ENCODE results near the gene LIMS1. TPM values are rescaled to one million over a fixed set of nuclear protein-coding genes. Genes with fewer than 3 reads are reported as not detected.

Gene LIMS1
- total RNA-seq, 3 donors from 2014 or later, result 24.4 to 65.4 (median 31.2) TPM

DNA sequence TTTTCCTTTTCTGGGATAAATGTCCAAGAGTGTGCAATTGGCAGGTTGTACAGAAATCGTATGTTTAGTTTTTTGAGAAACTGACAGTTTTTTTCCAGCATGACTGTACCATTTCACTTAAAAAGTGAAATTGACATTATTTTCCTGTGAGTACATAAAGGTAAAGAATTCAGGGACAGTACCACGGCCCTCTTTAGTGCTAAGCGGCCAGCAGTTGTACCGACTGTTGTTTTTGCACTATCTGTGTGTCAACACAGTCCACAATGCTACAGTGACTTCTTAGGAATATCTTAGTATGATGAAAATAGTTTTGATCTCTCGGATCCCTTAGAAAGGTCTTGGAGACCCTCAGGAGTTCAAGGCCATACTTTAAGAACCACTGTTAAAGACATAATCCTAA, 2.6 kb downstream of the LIMS1 start:
- TF ChIP-seq, protein P1, sequence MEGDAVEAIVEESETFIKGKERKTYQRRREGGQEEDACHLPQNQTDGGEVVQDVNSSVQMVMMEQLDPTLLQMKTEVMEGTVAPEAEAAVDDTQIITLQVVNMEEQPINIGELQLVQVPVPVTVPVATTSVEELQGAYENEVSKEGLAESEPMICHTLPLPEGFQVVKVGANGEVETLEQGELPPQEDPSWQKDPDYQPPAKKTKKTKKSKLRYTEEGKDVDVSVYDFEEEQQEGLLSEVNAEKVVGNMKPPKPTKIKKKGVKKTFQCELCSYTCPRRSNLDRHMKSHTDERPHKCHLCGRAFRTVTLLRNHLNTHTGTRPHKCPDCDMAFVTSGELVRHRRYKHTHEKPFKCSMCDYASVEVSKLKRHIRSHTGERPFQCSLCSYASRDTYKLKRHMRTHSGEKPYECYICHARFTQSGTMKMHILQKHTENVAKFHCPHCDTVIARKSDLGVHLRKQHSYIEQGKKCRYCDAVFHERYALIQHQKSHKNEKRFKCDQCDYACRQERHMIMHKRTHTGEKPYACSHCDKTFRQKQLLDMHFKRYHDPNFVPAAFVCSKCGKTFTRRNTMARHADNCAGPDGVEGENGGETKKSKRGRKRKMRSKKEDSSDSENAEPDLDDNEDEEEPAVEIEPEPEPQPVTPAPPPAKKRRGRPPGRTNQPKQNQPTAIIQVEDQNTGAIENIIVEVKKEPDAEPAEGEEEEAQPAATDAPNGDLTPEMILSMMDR (IDR thresholded peaks at IDR 0.05), result no peak
- Histone ChIP-seq H3K9me3 (no peaks in the 10 kb centered on the region), H3K4me1 (ENCODE audit: low read depth) (peaks cover 11% of the 10 kb centered on the region), H3K36me3 (ENCODE audit: low read depth) (no peaks in the 10 kb centered on the region), H3K4me3 (no peak overlapping the region)
- ATAC-seq, result no peak
- no peak for DNase-seq
- intact Hi-C loops (cut with DNase I, micrococcal nuclease), result no loop called here

DNA sequence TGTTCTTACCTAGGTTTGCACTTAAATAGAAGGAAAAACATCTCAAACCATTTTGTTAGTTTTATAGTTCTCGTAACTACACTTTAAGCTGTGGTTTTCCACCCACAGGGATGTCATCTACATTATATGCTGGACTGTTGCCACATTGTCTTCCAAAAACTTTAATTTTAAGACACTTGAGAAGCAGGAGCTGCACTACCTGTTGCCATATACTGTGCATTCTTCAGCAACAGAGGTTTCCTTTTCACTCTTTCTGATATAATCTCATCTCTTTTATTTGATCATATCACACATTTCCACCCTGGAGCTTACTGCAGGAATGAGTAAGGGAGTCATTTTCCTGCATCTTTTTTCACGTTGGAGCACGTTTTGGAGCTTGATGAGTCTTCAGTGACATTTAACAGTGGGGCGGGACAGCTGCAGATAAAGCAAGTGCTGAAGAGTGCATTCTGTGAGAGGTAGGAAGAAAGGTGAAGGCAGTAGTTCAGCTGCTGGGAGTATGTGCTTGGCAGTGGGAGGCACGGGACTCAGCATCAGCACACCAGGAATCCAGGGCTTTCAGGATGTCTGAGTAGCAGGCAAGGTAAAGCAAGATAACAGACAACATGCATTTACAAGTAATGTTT, 3.8 kb downstream of the LIMS1 start:
- no peak for DNase-seq
- Histone ChIP-seq H3K36me3 (ENCODE audit: low read depth) (no peaks in the 10 kb centered on the region), H3K4me1 (ENCODE audit: low read depth) (peaks cover 11% of the 10 kb centered on the region), H3K9me3 (no peaks in the 10 kb centered on the region), H3K4me3 (no peak overlapping the region)
- intact Hi-C loops (cut with DNase I, micrococcal nuclease), result no loop called here
- TF ChIP-seq, protein P1 (IDR thresholded peaks at IDR 0.05), result no peak
- ATAC-seq, result no peak

DNA sequence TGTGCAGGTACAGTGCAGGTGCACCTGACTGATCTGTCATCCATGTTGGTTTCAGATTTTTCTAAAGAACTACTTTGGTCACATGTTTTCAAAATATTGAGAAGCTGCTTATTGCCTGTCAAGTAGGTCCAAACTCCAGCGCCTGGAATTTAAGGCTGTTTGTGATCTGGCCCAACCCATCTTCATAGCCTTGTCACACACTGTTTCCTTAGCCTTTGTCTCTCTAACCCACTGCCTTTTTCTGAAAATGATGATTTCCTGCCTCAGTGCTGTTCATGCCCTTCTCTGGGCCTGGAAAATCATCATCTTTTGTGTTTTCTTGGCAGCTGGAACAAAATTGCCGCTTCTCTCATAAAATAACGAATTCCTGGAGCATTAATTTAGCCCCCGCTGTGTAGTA, 7.2 kb downstream of the LIMS1 start:
- TF ChIP-seq, protein P1 (IDR thresholded peaks at IDR 0.05), result no peak
- H3K4me1 ChIP-seq (ENCODE audit: low read depth), result peaks cover 5% of the 10 kb centered on the region
- intact Hi-C loops (cut with DNase I, micrococcal nuclease), result no loop called here
- H3K36me3 ChIP-seq (ENCODE audit: low read depth), result no peaks in the 10 kb centered on the region
- ATAC-seq, result peak; percentile 83
- H3K4me3 ChIP-seq, result no peak overlapping the region
- peak in 1 of 3 donors; percentile 45 for DNase-seq
- H3K9me3 ChIP-seq, result no peaks in the 10 kb centered on the region

DNA sequence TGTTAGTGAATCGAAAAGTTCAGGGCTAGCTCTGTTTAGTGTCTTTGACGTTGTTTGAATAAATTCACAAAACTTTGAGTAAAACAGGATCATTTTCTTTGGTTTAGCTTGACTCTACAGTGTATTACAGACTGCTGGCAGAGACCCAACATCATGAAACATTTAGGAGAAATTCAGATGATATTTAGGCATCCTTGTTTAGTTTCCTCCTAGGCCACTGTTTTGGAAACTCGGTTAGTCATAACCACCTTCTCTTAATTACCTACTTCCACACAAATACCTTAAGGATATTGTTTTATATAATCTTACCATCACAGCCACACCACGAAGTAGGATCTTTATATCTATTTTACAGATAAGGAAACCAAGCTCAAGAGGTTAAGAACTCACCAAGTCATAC, 7.8 kb downstream of the LIMS1 start:
- Histone ChIP-seq H3K36me3 (ENCODE audit: low read depth) (no peaks in the 10 kb centered on the region), H3K4me1 (ENCODE audit: low read depth) (peaks cover 5% of the 10 kb centered on the region), H3K9me3 (no peaks in the 10 kb centered on the region), H3K4me3 (no peak overlapping the region)
- ATAC-seq (no peak), DNase-seq (no peak)
- TF ChIP-seq, protein P1 (IDR thresholded peaks at IDR 0.05), result no peak
- intact Hi-C loops (cut with DNase I, micrococcal nuclease), result no loop called here

DNA sequence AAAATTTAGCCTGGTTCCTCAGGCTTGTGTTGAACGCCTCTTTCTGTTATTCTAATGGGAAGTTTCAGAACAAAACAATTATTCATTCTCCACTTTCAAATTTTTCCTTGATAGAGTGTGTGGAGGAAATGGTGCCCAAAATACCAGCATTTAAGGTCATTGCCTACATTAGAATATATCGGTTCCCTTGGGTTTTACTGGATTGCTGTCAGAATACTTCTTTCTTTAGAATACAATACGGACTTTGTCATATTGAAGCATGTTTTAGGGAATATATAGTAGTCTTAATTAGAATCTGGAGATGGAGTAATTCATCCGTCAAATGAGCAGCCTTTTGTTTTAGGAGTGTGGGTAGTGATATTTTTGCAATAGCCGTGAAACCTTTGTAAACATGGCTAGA, 13.3 kb downstream of the LIMS1 start:
- no peak for DNase-seq
- ATAC-seq, result no peak
- Histone ChIP-seq H3K36me3 (ENCODE audit: low read depth) (no peaks in the 10 kb centered on the region), H3K4me3 (no peak overlapping the region), H3K4me1 (ENCODE audit: low read depth) (no peaks in the 10 kb centered on the region), H3K9me3 (no peaks in the 10 kb centered on the region)
- TF ChIP-seq, protein P1 (IDR thresholded peaks at IDR 0.05), result no peak
- intact Hi-C loops (cut with DNase I, micrococcal nuclease), result no loop called here

Measured in mucosa of descending colon (tissue), 3 donors.